ENCODE results near the gene SLC5A10. TPM values are rescaled to one million over a fixed set of nuclear protein-coding genes. Genes with fewer than 3 reads are reported as not detected.

The SLC5A10 gene
- total RNA-seq, 2 experiments from 2014 or later: not detected

DNA sequence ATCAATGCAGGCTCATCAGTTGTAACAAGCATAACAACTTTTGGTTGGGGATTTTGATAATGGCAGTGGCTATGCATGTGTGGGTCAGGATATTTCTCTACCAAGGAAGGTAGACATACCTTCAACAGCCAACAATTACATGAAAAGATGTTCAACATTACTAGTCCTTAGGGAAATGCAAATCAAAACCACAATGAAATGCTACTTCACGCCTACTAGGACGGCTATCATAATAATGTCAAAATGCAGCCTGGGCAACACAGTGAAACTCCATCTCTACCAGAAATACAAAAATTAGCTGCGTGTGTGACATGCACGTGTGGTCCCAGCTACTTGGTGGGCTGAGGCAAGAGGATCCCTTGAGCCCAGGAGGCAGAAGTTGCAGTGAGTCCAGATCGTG, 7.3 kb upstream of the SLC5A10 start:
- H3K4me3 ChIP-seq (ENCODE audit: low read length): no peak overlapping the region
- no peaks in the 10 kb centered on the region for H3K9me3 ChIP-seq (ENCODE audit: control insufficient read depth in 1 of 2, insufficient read depth in 1 of 2, low read length in 2 of 2)
- CTCF ChIA-PET: interaction anchor here (1.1 kb wide), 1 partner anchor 17 kb away, joined by 3 read pairs; no protein-coding TSS in a partner anchor
- no peak overlapping the region for H3K27ac ChIP-seq (ENCODE audit: low read depth in 1 of 2, low read length in 2 of 2)
- Mint-ChIP-seq H3K9me3 (no peaks in the 10 kb centered on the region), H3K4me3 (no peak overlapping the region), H3K4me1 (ENCODE audit: low read depth) (peaks cover 8% of the 10 kb centered on the region), H3K27ac (no peak overlapping the region), H3K36me3 (ENCODE audit: low read depth) (no peaks in the 10 kb centered on the region), H3K27me3 (no peaks in the 10 kb centered on the region)
- H3K36me3 ChIP-seq (ENCODE audit: insufficient read depth, low read length): no peaks in the 10 kb centered on the region
- H3K27me3 ChIP-seq (ENCODE audit: control insufficient read depth in 1 of 2, insufficient read depth in 2 of 2, low read length in 2 of 2): no peaks in the 10 kb centered on the region
- H3K4me1 ChIP-seq (ENCODE audit: insufficient read depth, low read length): peaks cover 3% of the 10 kb centered on the region
- TF ChIP-seq CTCF (IDR thresholded peaks at IDR 0.05): no peak
- DNase-seq: no peak
- intact Hi-C loops (cut with DNase I, micrococcal nuclease): no loop called here
- ATAC-seq (ENCODE audit: poor library complexity): no peak
- POLR2A ChIA-PET: interaction anchor here (1.1 kb wide), 1 partner anchor 21 kb away, joined by 3 read pairs; no protein-coding TSS in a partner anchor

GRCh38 chr17:18946536-18946935, 5.4 kb upstream of the SLC5A10 start:
- intact Hi-C loops (cut with DNase I, micrococcal nuclease): no loop called here
- ChIA-PET CTCF (no interaction called here), POLR2A (interaction anchor here (0.9 kb wide), 1 partner anchor 9 kb away, joined by 5 read pairs; no protein-coding TSS in a partner anchor)
- no peak overlapping the region for H3K4me3 ChIP-seq (ENCODE audit: low read length)
- Mint-ChIP-seq H3K36me3 (ENCODE audit: low read depth) (no peaks in the 10 kb centered on the region), H3K4me1 (ENCODE audit: low read depth) (peaks cover 8% of the 10 kb centered on the region), H3K27me3 (no peaks in the 10 kb centered on the region), H3K4me3 (no peak overlapping the region), H3K27ac (no peak overlapping the region), H3K9me3 (no peaks in the 10 kb centered on the region)
- H3K4me1 ChIP-seq (ENCODE audit: insufficient read depth, low read length): peaks cover 4% of the 10 kb centered on the region
- no peaks in the 10 kb centered on the region for H3K27me3 ChIP-seq (ENCODE audit: control insufficient read depth in 1 of 2, insufficient read depth in 2 of 2, low read length in 2 of 2)
- no peak for TF ChIP-seq CTCF (IDR thresholded peaks at IDR 0.05)
- ATAC-seq (ENCODE audit: poor library complexity): no peak
- no peak overlapping the region for H3K27ac ChIP-seq (ENCODE audit: low read depth in 1 of 2, low read length in 2 of 2)
- H3K9me3 ChIP-seq (ENCODE audit: control insufficient read depth in 1 of 2, insufficient read depth in 1 of 2, low read length in 2 of 2): no peaks in the 10 kb centered on the region
- DNase-seq: no peak
- no peaks in the 10 kb centered on the region for H3K36me3 ChIP-seq (ENCODE audit: insufficient read depth, low read length)

DNA sequence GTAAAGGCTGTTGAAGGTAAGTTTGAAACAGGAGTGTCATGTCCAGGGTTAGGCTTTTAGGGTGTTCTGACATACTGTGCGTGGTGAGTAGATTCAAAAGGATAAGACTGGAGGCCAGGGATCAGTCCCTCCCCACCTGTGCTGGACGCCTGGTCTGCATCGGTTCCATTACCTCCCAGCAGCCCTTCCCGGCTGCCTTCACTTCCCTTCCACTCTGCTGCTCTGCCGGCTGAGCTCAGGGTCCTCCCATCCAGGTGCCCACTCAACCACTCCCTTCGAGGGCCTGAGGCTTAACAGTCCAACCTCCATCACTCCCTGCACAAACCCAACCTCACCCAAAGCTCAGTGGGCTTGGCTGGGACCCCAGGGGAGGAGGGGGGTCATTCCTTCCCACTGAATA, 4.1 kb upstream of the SLC5A10 start:
- no peak overlapping the region for H3K4me3 Mint-ChIP-seq
- no peaks in the 10 kb centered on the region for H3K36me3 Mint-ChIP-seq (ENCODE audit: low read depth)
- ATAC-seq (ENCODE audit: poor library complexity) (no peak), DNase-seq (no peak)
- H3K9me3 ChIP-seq (ENCODE audit: control insufficient read depth in 1 of 2, insufficient read depth in 1 of 2, low read length in 2 of 2): no peaks in the 10 kb centered on the region
- CTCF ChIA-PET: interaction anchor here (0.6 kb wide), 1 partner anchor 10 kb away, joined by 3 read pairs; no protein-coding TSS in a partner anchor
- no peak overlapping the region for H3K27ac ChIP-seq (ENCODE audit: low read depth in 1 of 2, low read length in 2 of 2)
- no peaks in the 10 kb centered on the region for H3K27me3 ChIP-seq (ENCODE audit: control insufficient read depth in 1 of 2, insufficient read depth in 2 of 2, low read length in 2 of 2)
- POLR2A ChIA-PET: no interaction called here
- H3K4me1 ChIP-seq (ENCODE audit: insufficient read depth, low read length): peaks cover 11% of the 10 kb centered on the region
- H3K27ac Mint-ChIP-seq: no peak overlapping the region
- TF ChIP-seq CTCF (IDR thresholded peaks at IDR 0.05): no peak
- no peaks in the 10 kb centered on the region for H3K36me3 ChIP-seq (ENCODE audit: insufficient read depth, low read length)
- no peaks in the 10 kb centered on the region for H3K27me3 Mint-ChIP-seq
- no peaks in the 10 kb centered on the region for H3K9me3 Mint-ChIP-seq
- H3K4me1 Mint-ChIP-seq (ENCODE audit: low read depth): peaks cover 8% of the 10 kb centered on the region
- intact Hi-C loops (cut with DNase I, micrococcal nuclease): no loop called here
- H3K4me3 ChIP-seq (ENCODE audit: low read length): no peak overlapping the region
